Activated naive CD4-positive, alpha-beta T cell treated with anti-CD3 and anti-CD28 coated beads, Interleukin-2, amount 10 ng/mL, durations not matched to agents 7 days and 5 days (primary cell): ENCODE data around the gene PLEKHM3.

ENCODE experiments used
- CTCF ChIA-PET: fragments of 350-600 bp; sonication (Branson Sonifier 250); formaldehyde crosslinking; loops from one replicate; lab custom pipeline; 2021; ENCODE audit warnings: antibody characterized with exemption; lab: Charles Lee
- DNase-seq: peaks from one replicate; pipeline ENCODE4 v3.0.0-alpha.2; 2020
- H3K27ac Mint-ChIP-seq: one replicate; pipeline ENCODE4 v1.8.0; 2021; ENCODE audit warnings: mild to moderate bottlenecking, moderate library complexity, mixed read lengths
- H3K27me3 Mint-ChIP-seq: one replicate; pipeline ENCODE4 v1.8.0; 2021; ENCODE audit warnings: mild to moderate bottlenecking, mixed read lengths
- H3K36me3 Mint-ChIP-seq: one replicate; pipeline ENCODE4 v1.8.0; 2021; ENCODE audit warnings: mixed read lengths
- H3K4me1 Mint-ChIP-seq: one replicate; pipeline ENCODE4 v1.8.0; 2021; ENCODE audit warnings: mixed read lengths
- H3K4me3 Mint-ChIP-seq: one replicate; pipeline ENCODE4 v1.8.0; 2021; ENCODE audit warnings: mild to moderate bottlenecking, moderate library complexity, mixed read lengths
- H3K9me3 Mint-ChIP-seq: one replicate; pipeline ENCODE4 v1.8.0; 2021; ENCODE audit warnings: mixed read lengths

The PLEKHM3 gene, protein sequence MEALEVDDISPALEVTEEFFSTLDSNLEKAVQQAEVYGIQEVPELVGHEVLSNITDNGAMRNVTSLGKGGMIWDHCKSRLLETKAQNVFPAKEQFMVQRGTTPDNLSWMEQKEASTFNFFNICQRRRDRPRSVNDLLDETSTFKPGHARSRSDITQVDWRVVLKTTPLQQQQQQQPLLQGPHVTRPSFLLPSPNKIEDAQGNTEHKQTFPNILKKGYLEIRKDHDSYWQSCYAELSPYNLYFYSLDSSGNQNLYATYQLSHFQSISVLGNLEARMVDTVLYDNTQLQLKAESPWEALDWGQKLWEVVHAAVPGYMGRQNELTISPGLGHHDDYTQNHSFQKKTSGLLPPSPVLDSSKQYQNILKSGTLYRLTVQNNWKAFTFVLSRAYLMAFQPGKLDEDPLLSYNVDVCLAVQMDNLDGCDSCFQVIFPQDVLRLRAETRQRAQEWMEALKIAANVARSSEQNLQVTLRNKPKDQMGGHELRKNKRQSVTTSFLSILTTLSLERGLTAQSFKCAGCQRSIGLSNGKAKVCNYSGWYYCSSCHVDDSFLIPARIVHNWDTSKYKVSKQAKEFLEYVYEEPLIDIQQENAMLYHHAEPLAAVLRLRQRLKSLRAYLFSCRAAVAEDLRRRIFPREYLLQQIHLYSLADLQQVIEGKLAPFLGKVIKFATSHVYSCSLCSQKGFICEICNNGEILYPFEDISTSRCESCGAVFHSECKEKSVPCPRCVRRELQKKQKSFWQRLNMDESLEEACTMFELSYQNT

DNA sequence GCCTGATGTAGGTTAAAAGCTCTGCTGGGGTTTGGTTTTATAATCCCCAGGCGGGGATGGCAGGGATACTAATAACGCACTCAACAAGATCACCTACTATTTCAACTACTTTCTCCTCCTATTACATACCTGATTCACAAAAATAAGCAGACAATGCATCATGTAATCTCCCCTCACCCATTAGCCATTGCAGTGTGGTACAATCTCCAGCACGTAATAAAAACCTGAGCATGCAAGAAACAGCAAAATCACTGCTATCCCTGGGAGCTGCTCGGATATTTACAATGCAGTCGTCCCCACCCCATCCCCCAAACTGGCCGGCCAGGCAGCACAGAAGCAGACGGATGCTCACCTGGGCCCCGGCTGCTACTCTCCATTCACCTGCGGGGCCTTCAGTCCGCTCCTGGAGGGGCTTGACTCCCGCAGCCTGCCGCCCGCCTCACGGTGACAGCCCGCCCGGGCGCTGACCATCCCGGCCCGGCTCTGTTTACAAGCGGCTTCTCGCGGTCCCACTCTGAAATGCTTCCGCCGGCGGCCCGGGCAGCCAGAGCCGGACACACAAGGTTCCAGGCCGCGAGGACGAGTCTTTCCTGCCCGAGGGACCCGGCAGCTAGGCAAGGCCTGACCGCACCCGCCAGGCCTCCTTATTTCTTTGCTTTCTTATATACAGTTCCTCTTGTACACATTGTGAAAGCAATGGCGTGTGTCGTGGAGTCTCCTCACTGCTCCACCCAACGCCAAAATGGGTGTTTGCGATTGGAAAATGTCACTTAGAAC lies at the start of gene PLEKHM3:
PLEKHM3 (minus strand) TSS at position 491 of the 777 bp plus-strand sequence. CDS start 23,888 bp downstream, outside the sequence.
- H3K4me1 Mint-ChIP-seq, result peaks cover 16% of the 10 kb centered on the region
- H3K4me3 Mint-ChIP-seq, result peak within 1 kb of the TSS; percentile 87
- peak within 1 kb of the TSS; percentile 85 for H3K27ac Mint-ChIP-seq
- no peaks in the 10 kb centered on the region for H3K27me3 Mint-ChIP-seq
- H3K9me3 Mint-ChIP-seq, result no peaks in the 10 kb centered on the region
- DNase-seq, result peak; percentile 76
- no peaks in the 10 kb centered on the region for H3K36me3 Mint-ChIP-seq
- CTCF ChIA-PET, result interaction anchor here (1.0 to 2.3 kb wide), 2 partner anchors 15 to 399 kb away, joined by 4 to 8 read pairs; partner anchors contain the start of gene METTL21A

DNA sequence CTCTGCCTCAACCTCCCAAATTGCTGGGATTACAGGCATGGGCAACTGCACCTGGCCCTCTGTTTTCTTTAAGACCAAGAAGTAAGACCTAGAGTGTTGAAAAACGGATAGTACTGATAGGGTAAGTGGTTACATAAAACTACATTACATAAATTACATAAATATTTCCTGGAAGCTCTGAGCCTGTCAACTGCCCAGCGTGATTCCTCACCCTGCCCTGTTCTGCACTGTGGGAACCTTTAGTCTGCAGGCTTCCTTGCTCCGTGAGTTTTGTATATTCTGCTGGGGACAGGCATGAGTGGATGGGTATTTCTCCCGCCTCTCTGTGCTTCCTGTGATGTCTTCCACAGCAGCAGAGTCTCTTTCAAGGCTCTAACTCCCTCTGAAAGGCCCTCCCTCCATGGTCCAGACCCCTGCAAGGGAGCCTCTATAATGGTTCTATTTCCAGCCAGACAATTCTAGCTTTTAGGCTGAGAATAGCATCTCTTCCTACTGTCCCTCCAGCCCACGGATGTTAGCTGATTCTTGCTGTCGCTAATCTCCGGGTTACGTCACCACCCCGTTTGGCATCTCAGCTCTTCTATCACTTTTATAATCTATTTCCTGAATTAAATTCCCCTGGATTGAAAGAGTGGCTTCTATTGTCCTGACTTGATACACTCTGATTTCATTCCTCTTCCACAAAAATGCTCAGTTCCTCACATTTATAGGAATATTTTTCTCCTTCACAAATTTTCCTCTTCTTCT lies 49.5 kb upstream of the PLEKHM3 start:
- Mint-ChIP-seq H3K4me1 (no peaks in the 10 kb centered on the region), H3K27ac (no peak overlapping the region), H3K9me3 (no peaks in the 10 kb centered on the region), H3K36me3 (no peaks in the 10 kb centered on the region), H3K27me3 (peaks cover 4% of the 10 kb centered on the region), H3K4me3 (no peak overlapping the region)
- no peak for DNase-seq
- CTCF ChIA-PET, result interaction anchor here (1.6 kb wide), 2 partner anchors 34 to 329 kb away, joined by 5 to 7 read pairs; no protein-coding TSS in a partner anchor

DNA sequence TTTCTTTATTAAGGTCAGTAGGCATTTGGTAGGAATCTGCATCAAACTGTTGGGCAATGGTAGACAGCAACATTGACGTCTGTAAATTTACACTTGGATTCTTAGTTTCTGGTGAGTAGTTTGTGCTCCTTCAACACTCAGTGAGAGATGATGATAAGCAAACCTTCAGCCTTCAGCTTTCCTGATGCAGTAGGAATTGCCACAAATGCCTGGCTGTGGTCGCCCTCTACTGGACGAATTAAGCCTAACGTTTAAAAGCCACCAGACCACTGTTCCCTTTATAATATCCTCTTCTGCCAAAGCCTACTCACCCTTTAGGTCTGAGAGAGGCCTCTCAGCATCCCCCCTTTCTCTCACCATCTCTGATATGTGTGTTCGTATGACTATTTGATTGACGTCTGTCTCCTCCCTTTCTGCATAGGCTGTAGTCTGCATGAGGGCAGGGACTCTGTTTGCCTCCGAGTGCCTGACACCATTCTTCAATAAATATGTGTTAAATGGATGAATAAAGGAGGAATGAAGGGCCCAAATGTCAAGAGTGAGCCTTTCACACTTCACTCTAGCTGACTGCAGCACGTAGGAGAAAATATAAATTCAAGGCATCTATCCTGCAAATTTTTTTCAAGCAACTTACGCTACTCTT lies 47.0 kb upstream of the PLEKHM3 start:
- Mint-ChIP-seq H3K27me3 (peaks cover 11% of the 10 kb centered on the region), H3K4me1 (no peaks in the 10 kb centered on the region), H3K9me3 (no peaks in the 10 kb centered on the region), H3K36me3 (no peaks in the 10 kb centered on the region), H3K4me3 (no peak overlapping the region), H3K27ac (no peak overlapping the region)
- CTCF ChIA-PET, result interaction anchor here (0.5 to 2.2 kb wide), 9 partner anchors 14 to 333 kb away, joined by 3 to 18 read pairs (median 3); no protein-coding TSS in a partner anchor
- peak; percentile 66 for DNase-seq

DNA sequence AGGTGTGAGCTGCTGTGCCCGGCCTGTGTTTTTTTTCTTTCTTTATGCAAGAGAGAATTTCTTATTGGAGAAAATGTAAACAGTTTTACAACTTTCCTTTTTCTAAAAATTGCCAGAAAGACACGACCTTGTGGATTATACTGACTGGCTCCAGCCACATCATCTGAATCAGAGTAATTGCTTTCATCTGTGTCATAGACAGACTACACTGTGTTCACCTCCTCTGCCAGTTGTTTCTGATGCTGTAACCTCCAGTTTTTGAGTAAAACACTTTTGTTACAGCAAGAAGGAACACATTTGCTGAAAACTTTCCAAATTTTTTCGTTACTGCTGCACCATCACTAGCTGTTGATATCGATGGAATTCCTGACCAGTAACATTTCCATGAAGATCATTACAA lies 43.9 kb upstream of the PLEKHM3 start:
- Mint-ChIP-seq H3K9me3 (no peaks in the 10 kb centered on the region), H3K27ac (no peak overlapping the region), H3K36me3 (no peaks in the 10 kb centered on the region), H3K4me1 (no peaks in the 10 kb centered on the region), H3K27me3 (peaks cover 7% of the 10 kb centered on the region), H3K4me3 (no peak overlapping the region)
- DNase-seq, result no peak
- CTCF ChIA-PET, result interaction anchor here (1.3 kb wide), 1 partner anchor 28 kb away, joined by 3 read pairs; no protein-coding TSS in a partner anchor

DNA sequence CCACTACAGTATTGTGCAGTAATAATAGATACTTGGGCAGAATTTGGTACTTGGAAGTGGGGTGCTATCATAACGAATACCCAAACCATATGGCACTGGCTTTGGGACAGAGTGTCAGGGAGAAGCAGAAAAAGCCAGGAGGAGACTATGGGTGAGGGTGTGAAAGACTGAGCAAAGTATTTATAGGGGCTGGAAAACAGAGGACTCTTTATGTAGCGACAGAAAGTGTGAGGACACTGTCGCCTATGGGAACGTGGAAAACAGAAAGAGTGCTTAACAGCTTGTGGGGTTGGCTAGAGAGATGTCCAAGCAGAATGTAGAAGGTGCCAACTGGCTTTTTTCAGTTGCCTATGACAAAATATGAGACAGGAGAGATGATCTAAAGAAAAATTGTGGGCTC lies 40.7 kb upstream of the PLEKHM3 start:
- Mint-ChIP-seq H3K27me3 (peaks cover 13% of the 10 kb centered on the region), H3K36me3 (no peaks in the 10 kb centered on the region), H3K9me3 (no peaks in the 10 kb centered on the region)

DNA sequence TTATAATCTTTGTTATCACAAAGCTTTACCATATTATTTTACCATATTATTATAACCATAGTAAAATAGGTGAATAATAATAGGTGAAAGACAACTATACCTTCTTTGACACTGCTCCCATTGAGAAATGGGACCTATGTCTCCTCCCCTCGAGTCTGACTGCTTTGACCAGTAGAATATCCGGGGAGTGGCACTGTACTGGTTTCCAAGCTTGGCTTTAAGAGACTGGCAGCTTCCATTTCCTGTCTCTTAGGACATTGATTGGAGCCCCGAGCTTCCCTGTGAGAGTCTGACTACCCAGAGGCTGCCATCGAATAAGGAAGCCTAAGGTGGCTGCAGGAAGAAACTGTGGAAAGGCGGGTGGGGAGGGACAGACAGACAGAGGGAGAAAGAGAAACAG lies 40.1 kb upstream of the PLEKHM3 start:
- Mint-ChIP-seq H3K27ac (no peak overlapping the region), H3K27me3 (peaks cover 13% of the 10 kb centered on the region), H3K36me3 (no peaks in the 10 kb centered on the region), H3K4me1 (no peaks in the 10 kb centered on the region), H3K4me3 (no peak overlapping the region), H3K9me3 (no peaks in the 10 kb centered on the region)
- no peak for DNase-seq
- CTCF ChIA-PET, result no interaction called here

More for the DNA sequence above, 40.7 kb upstream of the PLEKHM3 start:
- Mint-ChIP-seq H3K27ac (no peak overlapping the region), H3K4me1 (no peaks in the 10 kb centered on the region), H3K4me3 (no peak overlapping the region)
- CTCF ChIA-PET, result no interaction called here
- DNase-seq, result no peak

DNA sequence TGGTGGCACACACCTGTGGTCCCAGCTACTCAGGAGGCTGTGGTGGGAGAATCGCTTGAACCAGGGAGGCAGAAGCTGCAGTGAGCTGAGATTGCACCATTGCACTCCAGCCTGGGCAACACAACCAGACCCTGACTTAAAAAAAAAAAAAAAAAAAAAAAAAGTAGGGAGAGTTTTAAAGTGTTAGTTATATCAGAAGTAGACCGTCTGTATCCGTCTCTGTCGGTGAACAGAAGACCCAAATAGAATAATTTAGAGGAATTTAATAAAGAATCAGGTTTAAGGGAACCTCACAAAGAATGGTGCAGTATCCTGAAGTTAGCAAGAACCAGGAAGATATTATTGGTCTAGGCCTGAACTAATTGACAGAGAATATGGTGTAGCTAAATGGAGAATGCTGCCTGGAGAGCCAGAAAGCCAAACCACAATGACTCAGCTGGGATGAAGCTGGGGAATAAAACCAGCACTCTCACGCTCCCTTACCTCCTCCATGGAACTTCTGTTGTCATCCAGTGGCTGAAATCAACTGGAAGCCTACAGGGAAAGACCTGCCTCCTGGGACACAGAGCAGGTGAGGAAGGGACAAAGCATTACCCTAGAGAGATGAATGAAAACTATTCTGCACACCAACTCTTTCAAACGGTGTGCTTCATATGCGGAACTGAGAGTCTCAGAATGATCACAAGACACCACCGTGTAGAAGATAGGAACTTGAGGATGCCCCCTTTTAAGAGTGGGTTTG lies 39.1 kb upstream of the PLEKHM3 start:
- CTCF ChIA-PET, result no interaction called here
- H3K36me3 Mint-ChIP-seq, result no peaks in the 10 kb centered on the region

DNA sequence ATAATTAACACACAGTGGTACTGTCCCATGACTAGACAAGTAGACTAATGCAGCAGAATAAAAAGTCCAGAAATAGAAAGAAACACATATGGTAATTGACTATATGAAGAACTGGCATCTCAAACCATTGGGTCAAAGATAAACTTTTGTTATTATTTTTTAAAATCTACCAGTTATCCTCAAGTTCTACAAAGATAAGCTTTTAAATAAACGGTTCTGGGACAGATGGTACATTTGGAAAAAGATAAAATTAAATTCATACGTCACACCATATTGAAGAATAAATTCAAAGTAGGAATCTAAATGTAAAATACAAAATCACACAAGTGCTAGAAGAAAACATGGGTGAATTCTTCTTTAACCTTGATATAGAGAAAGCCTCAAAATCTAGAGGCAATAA lies 37.6 kb upstream of the PLEKHM3 start:
- Mint-ChIP-seq H3K36me3 (no peaks in the 10 kb centered on the region), H3K9me3 (no peaks in the 10 kb centered on the region), H3K27me3 (peaks cover 9% of the 10 kb centered on the region), H3K4me3 (no peak overlapping the region), H3K4me1 (no peaks in the 10 kb centered on the region), H3K27ac (no peak overlapping the region)
- no peak for DNase-seq
- CTCF ChIA-PET, result interaction anchor here (1.0 kb wide), 1 partner anchor 317 kb away, joined by 3 read pairs; no protein-coding TSS in a partner anchor

More for the DNA sequence above, 39.1 kb upstream of the PLEKHM3 start:
- no peaks in the 10 kb centered on the region for H3K4me1 Mint-ChIP-seq
- H3K4me3 Mint-ChIP-seq, result no peak overlapping the region
- H3K9me3 Mint-ChIP-seq, result no peaks in the 10 kb centered on the region
- H3K27me3 Mint-ChIP-seq, result peaks cover 17% of the 10 kb centered on the region
- H3K27ac Mint-ChIP-seq, result no peak overlapping the region
- DNase-seq, result no peak

DNA sequence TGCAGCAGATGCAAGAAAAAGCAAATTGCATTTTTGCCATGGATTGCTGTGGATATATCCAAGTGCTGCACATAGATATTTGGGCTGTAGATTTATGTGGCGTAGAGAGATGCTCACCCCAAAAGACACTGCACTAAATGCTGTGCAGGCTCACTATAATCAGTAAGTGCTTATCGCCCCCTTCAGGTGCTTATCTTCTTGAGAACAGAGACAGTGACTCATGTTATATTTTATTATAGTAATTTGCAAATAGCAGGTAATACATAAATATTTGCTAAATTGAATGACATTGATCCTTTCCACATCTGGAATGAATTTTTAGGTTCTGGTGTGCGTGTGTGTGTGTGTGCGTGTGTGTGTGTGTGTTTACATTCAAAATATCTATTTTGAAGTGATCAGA lies 36.8 kb upstream of the PLEKHM3 start:
- no peak overlapping the region for H3K4me3 Mint-ChIP-seq
- no peak for DNase-seq
- H3K27me3 Mint-ChIP-seq, result peaks cover 9% of the 10 kb centered on the region
- H3K4me1 Mint-ChIP-seq, result no peaks in the 10 kb centered on the region
- H3K27ac Mint-ChIP-seq, result no peak overlapping the region
- no peaks in the 10 kb centered on the region for H3K9me3 Mint-ChIP-seq
- no peaks in the 10 kb centered on the region for H3K36me3 Mint-ChIP-seq
- CTCF ChIA-PET, result no interaction called here

DNA sequence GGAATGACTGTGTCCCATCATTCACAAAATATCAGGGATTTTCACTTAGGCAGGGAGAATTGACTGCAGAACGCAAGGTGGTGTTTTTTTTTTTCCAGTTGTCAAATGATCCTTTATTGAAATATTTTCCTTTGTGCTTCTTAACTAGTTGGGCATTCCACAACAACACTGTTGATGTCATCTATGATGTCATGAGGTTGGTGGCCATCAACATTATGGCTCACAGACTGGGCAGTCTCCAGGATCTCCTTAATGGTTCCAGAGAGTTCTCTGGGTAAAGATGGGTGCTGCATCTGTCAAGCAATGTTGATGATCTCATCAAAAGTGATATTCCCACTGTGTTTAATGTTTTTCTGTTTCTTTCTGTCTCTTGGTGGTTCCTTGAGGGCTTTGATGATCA lies 31.8 kb upstream of the PLEKHM3 start:
- no peak for DNase-seq
- Mint-ChIP-seq H3K27me3 (peaks cover 9% of the 10 kb centered on the region), H3K4me1 (no peaks in the 10 kb centered on the region), H3K27ac (no peak overlapping the region), H3K36me3 (no peaks in the 10 kb centered on the region), H3K9me3 (no peaks in the 10 kb centered on the region), H3K4me3 (no peak overlapping the region)
- CTCF ChIA-PET, result no interaction called here

DNA sequence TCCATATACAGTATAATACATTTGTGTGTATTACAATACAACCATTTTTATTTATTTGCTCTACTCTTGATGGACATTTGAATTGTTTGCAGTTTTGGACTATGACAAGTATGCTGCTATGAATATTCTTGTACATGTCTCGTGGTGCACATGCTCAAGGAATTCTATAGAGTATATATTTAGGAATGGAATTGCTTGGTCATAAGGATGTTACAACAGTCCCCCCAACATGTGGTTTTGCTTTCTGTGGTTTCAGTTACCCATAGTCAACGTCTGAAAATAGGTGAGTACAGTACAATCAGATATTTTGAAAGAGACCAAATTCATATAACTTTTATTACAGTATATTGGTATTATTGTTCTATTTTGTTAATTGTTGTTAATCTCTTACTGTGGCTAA lies 24.1 kb upstream of the PLEKHM3 start:
- CTCF ChIA-PET, result no interaction called here

DNA sequence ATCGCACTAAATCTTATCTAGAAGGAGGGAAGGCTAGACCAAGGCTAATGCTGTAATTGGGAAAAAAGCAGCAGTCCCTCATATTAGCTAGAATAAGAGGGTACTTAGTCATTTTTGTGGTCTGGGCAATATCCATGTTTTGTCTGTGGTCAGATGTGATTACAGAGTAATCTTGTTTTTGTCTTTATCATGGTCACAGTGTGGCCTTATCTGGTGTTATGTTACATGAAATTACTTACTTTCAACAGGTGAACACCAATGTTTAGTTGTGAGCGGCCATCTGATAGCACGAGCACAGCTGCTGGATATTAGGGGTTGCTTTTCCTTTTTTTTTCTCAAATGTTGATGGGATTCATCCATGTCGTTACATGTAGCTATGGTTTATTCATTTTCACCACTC lies 23.7 kb upstream of the PLEKHM3 start:
- H3K4me3 Mint-ChIP-seq, result no peak overlapping the region
- no peak overlapping the region for H3K27ac Mint-ChIP-seq
- peaks cover 13% of the 10 kb centered on the region for H3K27me3 Mint-ChIP-seq
- no peaks in the 10 kb centered on the region for H3K4me1 Mint-ChIP-seq
- H3K9me3 Mint-ChIP-seq, result no peaks in the 10 kb centered on the region
- CTCF ChIA-PET, result no interaction called here
- H3K36me3 Mint-ChIP-seq, result no peaks in the 10 kb centered on the region
- no peak for DNase-seq

More for the DNA sequence above, 24.1 kb upstream of the PLEKHM3 start:
- Mint-ChIP-seq H3K4me1 (no peaks in the 10 kb centered on the region), H3K27me3 (peaks cover 13% of the 10 kb centered on the region), H3K36me3 (no peaks in the 10 kb centered on the region), H3K27ac (no peak overlapping the region), H3K9me3 (no peaks in the 10 kb centered on the region), H3K4me3 (no peak overlapping the region)
- no peak for DNase-seq
